ENCODE results near the gene B3GNT9. TPM values are rescaled to one million over a fixed set of nuclear protein-coding genes. Genes with fewer than 3 reads are reported as not detected.

The B3GNT9 gene, protein sequence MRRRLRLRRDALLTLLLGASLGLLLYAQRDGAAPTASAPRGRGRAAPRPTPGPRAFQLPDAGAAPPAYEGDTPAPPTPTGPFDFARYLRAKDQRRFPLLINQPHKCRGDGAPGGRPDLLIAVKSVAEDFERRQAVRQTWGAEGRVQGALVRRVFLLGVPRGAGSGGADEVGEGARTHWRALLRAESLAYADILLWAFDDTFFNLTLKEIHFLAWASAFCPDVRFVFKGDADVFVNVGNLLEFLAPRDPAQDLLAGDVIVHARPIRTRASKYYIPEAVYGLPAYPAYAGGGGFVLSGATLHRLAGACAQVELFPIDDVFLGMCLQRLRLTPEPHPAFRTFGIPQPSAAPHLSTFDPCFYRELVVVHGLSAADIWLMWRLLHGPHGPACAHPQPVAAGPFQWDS
- total RNA-seq = 44.1 and 44.9 TPM in 2 replicates
- long read RNA-seq, partial matches to known transcripts = 0 of 8 reads
- long read RNA-seq, other reads (novel, unspliced or antisense) = 8 of 8 reads

DNA sequence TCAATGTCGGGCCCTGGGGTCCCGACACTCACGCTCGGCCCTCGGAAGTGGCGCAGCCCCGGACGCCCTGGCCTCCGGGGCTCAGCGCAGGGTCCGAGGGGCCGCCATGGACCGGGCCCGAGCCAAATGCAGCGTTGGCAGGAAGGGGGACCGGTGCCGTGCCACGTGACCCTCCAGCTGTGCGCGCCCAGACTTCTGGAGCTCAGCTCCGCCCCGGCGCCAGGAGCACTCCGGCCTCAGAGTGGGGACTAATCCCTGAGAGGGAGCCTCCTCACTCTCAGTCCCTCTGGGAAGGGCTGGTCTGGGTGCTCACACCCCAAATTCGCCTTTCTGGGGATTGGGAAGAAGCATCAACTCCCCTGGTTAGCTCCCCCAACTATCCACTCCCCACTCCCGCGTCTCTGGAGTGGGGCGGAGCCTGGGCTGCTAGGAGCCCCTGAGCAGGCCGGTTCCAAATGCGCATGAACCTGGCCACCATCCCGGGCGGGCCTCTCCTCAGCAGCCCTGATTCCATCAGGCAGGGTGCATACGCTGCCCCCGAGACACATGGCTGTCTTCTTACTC is at the start of gene B3GNT9:
Gene B3GNT9 (minus strand): TSS at position 166 of the 564 bp plus-strand sequence. CDS start 513 bp downstream, outside the sequence.
- DNase-seq (ENCODE audit: extremely low spot score, unreplicated experiment) = no peak
- Mint-ChIP-seq H3K36me3 (ENCODE audit: unreplicated experiment) (peaks cover 18% of the 10 kb centered on the region), H3K27me3 (ENCODE audit: unreplicated experiment) (peaks cover 4% of the 10 kb centered on the region), H3K4me3 (ENCODE audit: unreplicated experiment) (peak within 1 kb of the TSS; percentile 80), H3K4me1 (ENCODE audit: unreplicated experiment) (peaks cover 13% of the 10 kb centered on the region), H3K9me3 (ENCODE audit: unreplicated experiment) (no peaks in the 10 kb centered on the region), H3K27ac (ENCODE audit: unreplicated experiment) (peak within 1 kb of the TSS; percentile 79)
- TF ChIP-seq, protein P1, sequence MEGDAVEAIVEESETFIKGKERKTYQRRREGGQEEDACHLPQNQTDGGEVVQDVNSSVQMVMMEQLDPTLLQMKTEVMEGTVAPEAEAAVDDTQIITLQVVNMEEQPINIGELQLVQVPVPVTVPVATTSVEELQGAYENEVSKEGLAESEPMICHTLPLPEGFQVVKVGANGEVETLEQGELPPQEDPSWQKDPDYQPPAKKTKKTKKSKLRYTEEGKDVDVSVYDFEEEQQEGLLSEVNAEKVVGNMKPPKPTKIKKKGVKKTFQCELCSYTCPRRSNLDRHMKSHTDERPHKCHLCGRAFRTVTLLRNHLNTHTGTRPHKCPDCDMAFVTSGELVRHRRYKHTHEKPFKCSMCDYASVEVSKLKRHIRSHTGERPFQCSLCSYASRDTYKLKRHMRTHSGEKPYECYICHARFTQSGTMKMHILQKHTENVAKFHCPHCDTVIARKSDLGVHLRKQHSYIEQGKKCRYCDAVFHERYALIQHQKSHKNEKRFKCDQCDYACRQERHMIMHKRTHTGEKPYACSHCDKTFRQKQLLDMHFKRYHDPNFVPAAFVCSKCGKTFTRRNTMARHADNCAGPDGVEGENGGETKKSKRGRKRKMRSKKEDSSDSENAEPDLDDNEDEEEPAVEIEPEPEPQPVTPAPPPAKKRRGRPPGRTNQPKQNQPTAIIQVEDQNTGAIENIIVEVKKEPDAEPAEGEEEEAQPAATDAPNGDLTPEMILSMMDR (IDR thresholded peaks at IDR 0.05) = no peak

DNA sequence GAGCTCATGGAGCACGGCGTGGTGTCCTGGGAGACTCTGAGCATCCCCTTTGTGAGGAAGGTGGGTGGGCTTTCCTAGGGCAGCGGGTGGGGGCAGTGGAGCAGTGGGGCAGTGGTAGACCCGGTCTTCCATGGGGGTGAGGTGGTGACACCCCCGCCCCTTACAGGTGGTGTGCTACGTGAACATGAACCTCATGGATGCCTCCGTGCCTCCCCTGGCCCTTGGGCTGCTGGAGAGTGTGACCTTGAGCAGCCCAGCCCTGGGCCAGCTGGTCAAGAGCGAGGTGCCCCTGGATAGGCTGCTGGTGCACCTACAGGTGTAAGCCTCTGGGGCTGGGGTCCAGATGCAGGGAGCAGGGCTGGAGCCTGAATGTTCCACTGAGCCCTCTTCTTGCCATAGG is 49.7 kb upstream of the B3GNT9 start:
- peaks cover 25% of the 10 kb centered on the region for H3K36me3 Mint-ChIP-seq (ENCODE audit: unreplicated experiment)
- no peak for DNase-seq (ENCODE audit: extremely low spot score, unreplicated experiment)
- TF ChIP-seq, protein P1 (IDR thresholded peaks at IDR 0.05) = no peak
- H3K4me1 Mint-ChIP-seq (ENCODE audit: unreplicated experiment) = peaks cover 7% of the 10 kb centered on the region
- H3K27ac Mint-ChIP-seq (ENCODE audit: unreplicated experiment) = no peak overlapping the region
- no peaks in the 10 kb centered on the region for H3K9me3 Mint-ChIP-seq (ENCODE audit: unreplicated experiment)
- no peaks in the 10 kb centered on the region for H3K27me3 Mint-ChIP-seq (ENCODE audit: unreplicated experiment)
- no peak overlapping the region for H3K4me3 Mint-ChIP-seq (ENCODE audit: unreplicated experiment)

DNA sequence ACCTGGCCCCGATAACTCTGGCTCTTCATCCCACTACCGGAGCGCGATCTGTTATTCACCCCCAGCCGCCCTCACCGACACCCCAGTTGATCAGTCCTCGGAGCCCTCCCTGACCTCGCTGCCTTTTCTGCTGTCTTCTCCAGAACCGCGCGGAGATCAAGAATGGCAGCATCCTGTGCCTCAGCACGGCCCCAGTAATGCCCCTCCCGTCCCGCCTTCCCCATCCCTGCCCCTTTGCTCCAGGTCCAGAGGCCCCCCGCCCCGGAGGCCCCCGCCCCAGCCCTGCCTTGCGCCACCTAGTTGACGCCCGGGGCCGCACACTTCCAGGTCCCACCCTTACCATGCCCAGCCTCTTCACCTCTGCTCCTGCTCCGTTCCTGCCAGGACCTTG is 49.0 kb upstream of the B3GNT9 start:
- H3K36me3 Mint-ChIP-seq (ENCODE audit: unreplicated experiment) = peaks cover 26% of the 10 kb centered on the region
- TF ChIP-seq, protein P1 (IDR thresholded peaks at IDR 0.05) = no peak
- H3K4me3 Mint-ChIP-seq (ENCODE audit: unreplicated experiment) = no peak overlapping the region
- no peaks in the 10 kb centered on the region for H3K27me3 Mint-ChIP-seq (ENCODE audit: unreplicated experiment)
- no peaks in the 10 kb centered on the region for H3K9me3 Mint-ChIP-seq (ENCODE audit: unreplicated experiment)
- DNase-seq (ENCODE audit: extremely low spot score, unreplicated experiment) = no peak
- H3K27ac Mint-ChIP-seq (ENCODE audit: unreplicated experiment) = no peak overlapping the region
- H3K4me1 Mint-ChIP-seq (ENCODE audit: unreplicated experiment) = peaks cover 7% of the 10 kb centered on the region

DNA sequence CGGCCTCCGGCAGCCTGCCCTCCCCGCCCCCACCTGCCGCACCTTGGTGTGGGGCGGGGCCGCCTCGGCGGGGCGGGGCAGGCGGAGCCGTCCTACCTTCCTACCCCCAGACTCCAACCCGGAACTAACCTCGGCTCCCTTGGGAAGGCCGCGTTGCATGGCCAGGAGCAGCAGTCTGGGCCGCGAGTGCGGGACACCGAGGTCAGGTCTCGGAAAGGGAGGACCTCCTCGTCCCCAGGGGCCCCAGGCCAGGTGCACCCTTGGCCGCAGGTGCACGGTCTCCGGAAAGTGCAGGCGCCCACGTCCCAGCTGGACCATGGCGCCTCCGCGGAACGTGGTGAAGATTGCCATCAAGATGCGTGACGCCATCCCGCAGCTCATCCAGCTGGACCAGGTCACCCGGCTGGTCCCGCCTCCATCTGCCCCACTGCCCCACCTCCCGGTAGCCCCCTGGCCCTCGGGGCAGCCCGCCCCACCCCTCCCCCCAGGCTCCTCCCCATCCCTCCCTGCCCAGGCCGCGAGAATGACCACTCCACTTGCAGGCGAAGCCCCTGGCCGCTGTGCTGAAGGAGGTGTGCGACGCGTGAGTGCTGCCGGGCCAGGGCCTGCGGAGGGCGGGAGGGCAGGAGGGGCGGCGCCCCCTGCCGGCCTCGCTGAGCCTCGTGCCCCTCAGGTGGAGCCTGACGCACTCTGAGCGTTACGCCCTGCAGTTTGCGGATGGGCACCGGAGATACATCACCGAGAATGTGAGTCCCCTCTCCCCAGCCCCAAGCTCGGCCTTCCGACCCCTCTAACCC is 48.4 kb upstream of the B3GNT9 start, which contains the start of gene ELMO3:
Gene ELMO3 (plus strand): TSS at position 121 of the 797 bp plus-strand sequence. CDS start 196 bp downstream, at position 317.
- Mint-ChIP-seq H3K4me3 (ENCODE audit: unreplicated experiment) (no peak within 1 kb of the TSS), H3K36me3 (ENCODE audit: unreplicated experiment) (peaks cover 25% of the 10 kb centered on the region), H3K27me3 (ENCODE audit: unreplicated experiment) (no peaks in the 10 kb centered on the region), H3K27ac (ENCODE audit: unreplicated experiment) (peak within 1 kb of the TSS; percentile 38), H3K9me3 (ENCODE audit: unreplicated experiment) (no peaks in the 10 kb centered on the region), H3K4me1 (ENCODE audit: unreplicated experiment) (peaks cover 7% of the 10 kb centered on the region)
- TF ChIP-seq, protein P1 (IDR thresholded peaks at IDR 0.05) = peak; percentile 29
- DNase-seq (ENCODE audit: extremely low spot score, unreplicated experiment) = no peak
